ENCODE data around the gene LTBP3. TPM values are rescaled to one million over a fixed set of nuclear protein-coding genes. Genes with fewer than 3 reads are reported as not detected.

The LTBP3 gene
- total and polyA plus RNA-seq, 7 donors = 12.7 to 82.3 (median 27.9) TPM

DNA sequence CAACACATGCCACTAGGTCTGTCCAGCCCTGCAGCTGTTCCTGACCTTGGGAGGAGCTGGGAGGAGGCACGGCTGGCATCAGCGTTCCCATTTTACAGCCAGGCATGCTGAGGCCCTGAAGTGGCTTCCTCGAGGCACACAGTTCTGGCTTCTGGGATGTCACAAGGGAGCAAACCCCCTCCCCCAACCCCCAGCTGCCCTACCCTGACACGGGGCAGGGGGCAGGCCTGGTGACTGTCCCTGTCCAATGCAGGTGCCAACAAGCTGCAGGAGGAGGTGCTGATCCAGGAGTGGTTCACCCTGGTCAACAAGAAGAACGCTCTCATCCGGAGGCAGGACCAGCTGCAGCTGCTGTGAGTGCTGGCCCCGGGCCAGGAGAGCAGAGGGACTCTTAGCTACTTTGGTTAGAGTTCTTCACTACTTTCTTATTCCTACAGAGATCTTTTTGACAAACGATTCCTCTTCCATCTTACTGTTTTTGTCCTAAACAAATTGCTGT, 32.1 kb upstream of the LTBP3 start:
- WGBS, 3 donors = 20 to 35% (median 23%) methylated on average over 8 of the region's 8 CpGs
- DNase-seq (peak in 1 of 2 donors; percentile 85), ATAC-seq (peak in 1 of 4 donors; percentile 2)
- H3K4me1 ChIP-seq = peaks cover 82% of the 10 kb centered on the region
- peak overlapping the region; percentile 91 for H3K27ac ChIP-seq
- no peaks in the 10 kb centered on the region for H3K9me3 ChIP-seq
- H3K36me3 ChIP-seq (ENCODE audit: insufficient read depth in 1 of 2, low read depth in 1 of 2) = peaks cover 2 to 64% of the 10 kb centered on the region in 2 donors
- intact Hi-C loops (cut with DNase I) = no loop called here
- TF ChIP-seq, protein P1, sequence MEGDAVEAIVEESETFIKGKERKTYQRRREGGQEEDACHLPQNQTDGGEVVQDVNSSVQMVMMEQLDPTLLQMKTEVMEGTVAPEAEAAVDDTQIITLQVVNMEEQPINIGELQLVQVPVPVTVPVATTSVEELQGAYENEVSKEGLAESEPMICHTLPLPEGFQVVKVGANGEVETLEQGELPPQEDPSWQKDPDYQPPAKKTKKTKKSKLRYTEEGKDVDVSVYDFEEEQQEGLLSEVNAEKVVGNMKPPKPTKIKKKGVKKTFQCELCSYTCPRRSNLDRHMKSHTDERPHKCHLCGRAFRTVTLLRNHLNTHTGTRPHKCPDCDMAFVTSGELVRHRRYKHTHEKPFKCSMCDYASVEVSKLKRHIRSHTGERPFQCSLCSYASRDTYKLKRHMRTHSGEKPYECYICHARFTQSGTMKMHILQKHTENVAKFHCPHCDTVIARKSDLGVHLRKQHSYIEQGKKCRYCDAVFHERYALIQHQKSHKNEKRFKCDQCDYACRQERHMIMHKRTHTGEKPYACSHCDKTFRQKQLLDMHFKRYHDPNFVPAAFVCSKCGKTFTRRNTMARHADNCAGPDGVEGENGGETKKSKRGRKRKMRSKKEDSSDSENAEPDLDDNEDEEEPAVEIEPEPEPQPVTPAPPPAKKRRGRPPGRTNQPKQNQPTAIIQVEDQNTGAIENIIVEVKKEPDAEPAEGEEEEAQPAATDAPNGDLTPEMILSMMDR (IDR thresholded peaks at IDR 0.05) = no peak
- H3K27me3 ChIP-seq (ENCODE audit: insufficient read depth in 3 of 3, low read length in 2 of 3) = no peaks in the 10 kb centered on the region
- H3K4me3 ChIP-seq = no peak overlapping the region

DNA sequence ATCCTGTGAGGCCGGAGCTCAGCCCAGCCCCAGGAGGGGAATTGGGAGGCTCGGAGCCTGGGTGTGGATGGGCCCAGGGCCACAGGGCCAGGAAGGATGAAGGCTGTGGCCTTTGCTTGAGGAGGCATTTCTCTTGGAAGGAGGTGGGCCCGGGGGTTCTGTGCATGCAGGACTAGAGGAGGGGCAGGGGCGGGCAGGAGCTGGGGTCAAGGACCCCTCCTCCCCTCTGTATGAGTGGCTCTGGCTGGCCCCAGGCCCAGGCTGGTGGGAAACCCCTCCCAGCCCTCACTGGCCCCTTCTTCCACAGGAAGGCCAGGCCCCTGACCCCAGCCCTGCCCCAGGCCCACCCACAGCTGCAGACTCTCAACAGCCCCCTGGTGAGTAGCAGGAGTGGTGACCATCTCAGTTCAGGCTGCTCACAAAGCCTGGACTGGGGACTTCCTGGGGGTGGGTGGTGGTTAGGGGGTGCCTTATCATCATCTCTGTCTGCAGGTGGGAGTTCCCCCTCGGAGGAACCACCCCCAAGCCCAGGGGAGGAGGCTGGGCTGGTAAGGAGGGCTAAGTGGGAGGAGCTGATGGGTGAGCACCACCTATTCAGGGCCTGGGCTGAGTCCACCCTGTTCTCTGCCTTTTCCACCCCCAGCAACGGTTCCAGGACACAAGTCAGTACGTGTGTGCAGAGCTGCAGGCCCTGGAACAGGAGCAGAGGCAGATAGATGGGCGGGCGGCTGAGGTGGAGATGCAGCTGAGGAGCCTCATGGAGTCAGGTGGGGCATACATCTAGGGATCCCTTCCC, 31.5 kb upstream of the LTBP3 start:
- H3K36me3 ChIP-seq (ENCODE audit: insufficient read depth in 1 of 2, low read depth in 1 of 2) = peaks cover 2 to 70% of the 10 kb centered on the region in 2 donors
- peaks cover 78% of the 10 kb centered on the region for H3K4me1 ChIP-seq
- intact Hi-C loops (cut with DNase I) = no loop called here
- no peak for ATAC-seq
- peak overlapping the region; percentile 91 for H3K27ac ChIP-seq
- H3K4me3 ChIP-seq = no peak overlapping the region
- TF ChIP-seq, protein P1 (IDR thresholded peaks at IDR 0.05) = no peak
- H3K9me3 ChIP-seq = no peaks in the 10 kb centered on the region
- WGBS, 3 donors = 55 to 63% (median 63%) methylated on average over 8 to 9 of the region's 9 CpGs
- H3K27me3 ChIP-seq (ENCODE audit: insufficient read depth in 3 of 3, low read length in 2 of 3) = no peaks in the 10 kb centered on the region
- no peak for DNase-seq

DNA sequence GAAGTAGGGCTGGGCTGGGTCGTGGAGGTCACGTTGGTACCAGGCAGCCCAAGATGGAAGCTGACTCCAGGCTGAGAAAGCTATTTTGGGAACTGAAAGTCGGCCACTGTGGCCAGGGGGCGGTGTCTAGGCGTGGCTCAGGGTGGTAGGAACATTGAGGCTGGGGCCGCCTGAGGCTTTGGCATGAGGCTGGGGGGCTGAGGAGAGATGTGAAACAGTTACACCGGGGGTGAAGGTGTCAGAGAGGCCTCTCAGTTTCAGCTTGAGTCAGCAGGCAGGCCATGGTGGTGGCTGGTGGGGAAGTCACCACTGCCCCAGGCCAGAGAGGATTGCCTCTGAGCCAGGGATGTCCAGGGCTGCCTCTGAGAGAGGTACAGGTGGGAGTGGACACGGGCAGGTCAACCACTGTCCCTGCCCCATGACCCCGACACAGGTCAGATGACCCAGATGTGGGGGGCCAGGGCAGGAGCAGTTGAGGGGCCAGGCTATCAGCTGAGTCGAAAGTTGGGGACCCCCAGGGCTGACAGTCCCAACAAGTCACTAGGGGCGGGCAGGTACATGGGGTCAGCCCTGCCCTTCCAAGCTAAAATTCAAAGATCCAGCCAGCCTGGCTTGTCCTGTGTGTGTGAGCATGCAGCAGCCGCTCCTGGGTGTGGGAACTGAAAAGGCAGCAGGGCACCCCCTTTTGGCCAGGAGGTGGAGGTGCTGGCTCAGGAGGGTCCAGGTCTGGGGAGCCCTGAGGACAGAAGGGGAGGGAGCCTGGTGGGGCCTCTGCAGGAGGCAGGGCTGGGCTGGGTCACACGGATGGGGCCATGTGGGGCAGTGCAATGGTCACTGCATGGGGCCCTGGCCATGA, 30.3 kb upstream of the LTBP3 start:
- Histone ChIP-seq H3K36me3 (ENCODE audit: insufficient read depth in 1 of 2, low read depth in 1 of 2) (peaks cover 2 to 76% of the 10 kb centered on the region in 2 donors), H3K27me3 (ENCODE audit: insufficient read depth in 3 of 3, low read length in 2 of 3) (no peaks in the 10 kb centered on the region), H3K9me3 (no peaks in the 10 kb centered on the region), H3K4me3 (peak overlapping the region; percentile 48), H3K4me1 (peaks cover 75% of the 10 kb centered on the region), H3K27ac (peak overlapping the region; percentile 91)
- ATAC-seq (peak; percentile 72 to 79 (median 77)), DNase-seq (peak; percentile 75 to 91)
- 27 to 43% (median 38%) methylated on average over 13 of the region's 13 CpGs for WGBS, 3 donors
- intact Hi-C loops (cut with DNase I) = no loop called here
- TF ChIP-seq, protein P1 (IDR thresholded peaks at IDR 0.05) = peak; percentile 45

DNA sequence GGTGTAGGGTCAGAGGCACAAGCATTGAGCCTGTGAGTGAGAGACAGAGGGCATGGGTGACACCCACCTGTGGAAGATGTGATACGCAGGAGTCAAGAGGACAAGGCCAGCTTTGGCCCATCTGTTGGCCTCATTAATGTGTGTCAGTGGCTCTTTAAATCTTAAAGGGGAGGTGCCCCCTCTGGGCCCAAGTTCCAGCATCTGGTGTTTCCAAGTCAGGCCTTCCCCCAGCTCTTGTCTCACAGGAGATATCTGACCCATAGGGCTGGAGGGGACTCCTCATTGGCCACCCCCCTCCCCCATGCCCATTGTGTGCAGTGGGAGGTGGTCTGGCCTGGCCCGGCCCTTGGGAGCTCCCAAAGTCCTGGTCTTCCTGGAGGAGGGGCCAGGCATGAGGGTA, 28.5 kb upstream of the LTBP3 start:
- peak in 1 of 2 donors; percentile 77 for DNase-seq

More for the DNA sequence above, 28.5 kb upstream of the LTBP3 start:
- Histone ChIP-seq H3K27ac (peak overlapping the region; percentile 91), H3K4me1 (peaks cover 69% of the 10 kb centered on the region), H3K36me3 (ENCODE audit: insufficient read depth in 1 of 2, low read depth in 1 of 2) (peaks cover 4 to 76% of the 10 kb centered on the region in 2 donors), H3K4me3 (peak overlapping the region; percentile 48), H3K9me3 (no peaks in the 10 kb centered on the region), H3K27me3 (ENCODE audit: insufficient read depth in 3 of 3, low read length in 2 of 3) (no peaks in the 10 kb centered on the region)
- TF ChIP-seq, protein P1 (IDR thresholded peaks at IDR 0.05) = no peak
- intact Hi-C loops (cut with DNase I) = no loop called here
- 19 to 23% (median 20%) methylated on average over 2 of the region's 2 CpGs for WGBS, 3 donors
- ATAC-seq = peak; percentile 34 to 58 (median 38)
